GM20431 (cell line): ENCODE results near the gene SLC26A3.

Experiments
- in situ Hi-C: fragments of 300-500 bp; cut with MseI, MboI; formaldehyde crosslinking; loops from one replicate; pipeline ENCODE4 v1.15.0; 2020; ENCODE audit warnings: low sequenced_read_pairs; ENCODE audit not compliant: unreplicated experiment

Gene SLC26A3

GRCh38 chr7:107818622-107819021, 15.6 kb upstream of the SLC26A3 start:
- in situ Hi-C loops = no loop called here

- in situ Hi-C loops = no loop called here
Observed at GRCh38 chr7:107816011-107816566, 13.1 kb upstream of the SLC26A3 start.

GRCh38 chr7:107815254-107815882, 12.3 kb upstream of the SLC26A3 start:
- in situ Hi-C loops = no loop called here

GRCh38 chr7:107813524-107813923, 10.5 kb upstream of the SLC26A3 start:
- in situ Hi-C loops = no loop called here

- in situ Hi-C loops = no loop called here
Observed at GRCh38 chr7:107811934-107812333, 8.9 kb upstream of the SLC26A3 start.

GRCh38 chr7:107810626-107811025, 7.6 kb upstream of the SLC26A3 start:
- in situ Hi-C loops = no loop called here

- in situ Hi-C loops = no loop called here
Observed at GRCh38 chr7:107809179-107809578, 6.2 kb upstream of the SLC26A3 start.

- in situ Hi-C loops = no loop called here
Observed at GRCh38 chr7:107799647-107800264, 3.3 kb downstream of the SLC26A3 start.

- in situ Hi-C loops = no loop called here
Observed at GRCh38 chr7:107792364-107792763, 10.7 kb downstream of the SLC26A3 start.

- in situ Hi-C loops = no loop called here
Observed at GRCh38 chr7:107789647-107790046, 13.4 kb downstream of the SLC26A3 start.

- in situ Hi-C loops = no loop called here
Observed at GRCh38 chr7:107788662-107789061, 14.4 kb downstream of the SLC26A3 start.

GRCh38 chr7:107788216-107788615, 14.8 kb downstream of the SLC26A3 start:
- in situ Hi-C loops = no loop called here

GRCh38 chr7:107785926-107786325, 17.1 kb downstream of the SLC26A3 start:
- in situ Hi-C loops = no loop called here

- in situ Hi-C loops = no loop called here
Observed at GRCh38 chr7:107785170-107785569, 17.9 kb downstream of the SLC26A3 start.

GRCh38 chr7:107783648-107784047, 19.4 kb downstream of the SLC26A3 start:
- in situ Hi-C loops = no loop called here

GRCh38 chr7:107782374-107782773, 20.6 kb downstream of the SLC26A3 start:
- in situ Hi-C loops = no loop called here

- in situ Hi-C loops = no loop called here
Observed at GRCh38 chr7:107779647-107780099, 23.4 kb downstream of the SLC26A3 start.

- in situ Hi-C loops = no loop called here
Observed at GRCh38 chr7:107778283-107778682, 24.7 kb downstream of the SLC26A3 start.

GRCh38 chr7:107777702-107778101, 25.3 kb downstream of the SLC26A3 start:
- in situ Hi-C loops = no loop called here

GRCh38 chr7:107773027-107773426, 30.0 kb downstream of the SLC26A3 start:
- in situ Hi-C loops = no loop called here

- in situ Hi-C loops = no loop called here
Observed at GRCh38 chr7:107768263-107768662, 34.8 kb downstream of the SLC26A3 start.

- in situ Hi-C loops = no loop called here
Observed at GRCh38 chr7:107767391-107767790, 35.6 kb downstream of the SLC26A3 start.
